ENCODE measurements around the gene AFF1. TPM values are rescaled to one million over a fixed set of nuclear protein-coding genes. Genes with fewer than 3 reads are reported as not detected.

Gene AFF1
- total RNA-seq, 1 experiment from 2014 or later, result 93.4 TPM

DNA sequence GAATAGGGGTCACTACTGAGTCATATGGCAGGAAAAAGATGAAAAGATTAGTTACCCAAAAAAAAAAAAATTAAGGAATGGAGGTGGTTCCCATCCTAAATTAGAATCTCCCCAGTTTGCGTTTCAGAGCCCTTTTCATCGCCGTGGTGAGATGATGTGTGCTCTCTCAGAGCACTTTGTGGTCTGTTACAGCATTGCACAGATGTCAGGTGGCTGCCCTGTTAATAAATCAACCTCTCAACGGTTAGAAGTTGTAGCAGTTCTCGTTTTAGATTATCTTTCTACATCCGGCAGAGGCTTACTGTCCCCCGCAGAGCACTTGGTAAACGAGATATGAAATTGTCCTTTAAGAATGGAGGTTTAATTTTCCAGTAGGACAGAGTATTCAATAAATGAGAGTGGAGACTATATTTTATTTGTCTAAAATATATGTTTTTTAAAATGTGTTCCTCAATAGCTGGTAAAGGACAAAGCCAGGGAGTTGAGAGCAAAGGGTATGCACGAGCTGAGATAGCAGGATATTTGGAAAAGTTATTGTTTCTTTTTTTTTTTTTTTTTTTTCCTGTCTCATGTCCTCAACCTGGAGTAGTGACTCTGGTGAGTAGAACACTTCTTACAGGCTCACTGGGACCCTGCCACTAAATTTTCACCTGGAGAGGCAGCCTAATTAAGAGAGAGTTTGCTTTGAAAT, 26.9 kb downstream of the AFF1 start (continued):
- TF ChIP-seq FOXP4 (CRISPR knock-in tag; IDR thresholded peaks at IDR 0.05), result no peak

DNA sequence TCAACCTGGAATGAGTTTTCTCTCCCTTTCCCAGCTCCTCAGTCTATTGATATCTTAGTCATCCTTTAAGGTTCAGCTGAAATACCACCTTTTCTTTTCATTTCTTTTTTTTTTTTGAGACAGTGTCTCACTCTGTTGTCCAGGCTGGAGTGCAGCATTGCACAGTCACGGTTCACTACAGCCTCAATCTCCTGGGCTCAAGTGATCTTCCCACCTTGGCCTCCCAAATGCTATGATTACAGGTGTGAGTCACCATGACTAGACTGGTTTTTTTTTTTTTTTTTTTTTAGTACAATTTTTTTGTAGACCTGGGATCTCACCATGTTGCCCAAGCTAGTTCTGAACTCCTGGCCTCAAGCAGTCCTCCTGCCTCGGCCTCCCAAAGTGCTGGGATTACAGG, 28.9 kb downstream of the AFF1 start:
- ChIA-PET CTCF (no interaction called here), POLR2A (no interaction called here)
- H3K36me3 Mint-ChIP-seq, result 0 out of 2 replicates have a peak, but pooled peaks cover under 1% of the 10 kb centered on the region
- H3K4me1 Mint-ChIP-seq, result peaks cover 46% of the 10 kb centered on the region
- H3K9me3 Mint-ChIP-seq, result no peaks in the 10 kb centered on the region
- ATAC-seq, result no peak
- no peak overlapping the region for H3K27ac Mint-ChIP-seq
- DNase-seq (ENCODE audit: low spot score), result no peak
- no peak overlapping the region for H3K4me3 Mint-ChIP-seq
- TF ChIP-seq CTCF (IDR thresholded peaks at IDR 0.05) (no peak), E2F5 (CRISPR knock-in tag; IDR thresholded peaks at IDR 0.05) (no peak), PRRX2 (CRISPR knock-in tag; IDR thresholded peaks at IDR 0.05) (no peak), GABPB1 (CRISPR knock-in tag; IDR thresholded peaks at IDR 0.05) (no peak)
- TF ChIP-seq, protein P1, sequence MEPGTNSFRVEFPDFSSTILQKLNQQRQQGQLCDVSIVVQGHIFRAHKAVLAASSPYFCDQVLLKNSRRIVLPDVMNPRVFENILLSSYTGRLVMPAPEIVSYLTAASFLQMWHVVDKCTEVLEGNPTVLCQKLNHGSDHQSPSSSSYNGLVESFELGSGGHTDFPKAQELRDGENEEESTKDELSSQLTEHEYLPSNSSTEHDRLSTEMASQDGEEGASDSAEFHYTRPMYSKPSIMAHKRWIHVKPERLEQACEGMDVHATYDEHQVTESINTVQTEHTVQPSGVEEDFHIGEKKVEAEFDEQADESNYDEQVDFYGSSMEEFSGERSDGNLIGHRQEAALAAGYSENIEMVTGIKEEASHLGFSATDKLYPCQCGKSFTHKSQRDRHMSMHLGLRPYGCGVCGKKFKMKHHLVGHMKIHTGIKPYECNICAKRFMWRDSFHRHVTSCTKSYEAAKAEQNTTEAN (CRISPR knock-in tag; IDR thresholded peaks at IDR 0.05), result no peak
- no peaks in the 10 kb centered on the region for H3K27me3 Mint-ChIP-seq (ENCODE audit: low read depth)

DNA sequence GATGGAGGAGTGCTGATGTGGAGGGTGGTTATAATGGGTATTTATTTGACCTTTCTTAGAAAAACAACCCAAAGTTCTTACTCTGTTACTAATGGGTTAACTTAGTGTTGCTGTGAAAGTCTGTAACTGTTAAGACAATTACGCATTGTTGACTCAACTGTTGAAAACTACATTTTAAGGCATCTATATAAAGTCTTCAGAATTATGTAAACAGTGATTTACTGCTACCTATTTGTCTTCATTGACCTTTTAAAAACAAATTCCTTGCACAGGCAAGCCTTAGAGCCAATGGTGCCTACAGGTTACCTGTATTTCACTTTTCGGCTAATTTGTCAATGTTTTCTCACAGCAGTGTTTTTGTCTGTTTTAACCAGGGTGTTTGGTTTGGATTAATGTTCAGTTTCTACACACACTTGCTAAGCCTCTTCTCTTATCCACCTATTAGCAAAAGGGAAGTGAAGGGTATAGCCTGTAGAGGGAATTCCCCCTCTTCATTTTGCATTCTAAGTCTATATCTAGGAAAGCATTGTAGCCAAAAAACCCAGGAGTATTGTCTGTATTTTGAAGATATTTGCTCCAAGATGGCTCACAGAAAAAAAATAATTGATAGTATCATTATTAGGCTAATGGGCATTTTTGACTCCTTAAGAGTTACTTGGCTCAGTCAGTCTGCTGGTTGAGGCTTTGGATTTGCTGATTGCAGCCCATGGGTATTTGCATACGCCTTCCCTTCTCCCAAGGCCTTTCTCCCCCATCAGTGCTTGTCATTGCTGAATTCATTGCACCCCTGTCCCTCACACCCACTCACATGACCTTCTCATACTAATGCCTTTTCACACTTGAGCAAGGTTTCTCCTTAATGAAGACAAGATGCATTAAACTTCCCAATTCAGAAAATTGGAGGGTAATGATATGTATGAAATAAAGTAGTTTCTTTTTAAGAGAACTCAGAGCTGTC, 30.5 kb downstream of the AFF1 start:
- ChIA-PET CTCF (interaction anchor here (0.6 kb wide), 1 partner anchor 61 kb away, joined by 3 read pairs; no protein-coding TSS in a partner anchor), POLR2A (no interaction called here)
- H3K27me3 Mint-ChIP-seq (ENCODE audit: low read depth), result no peaks in the 10 kb centered on the region
- peak overlapping the region; percentile 78 for H3K27ac Mint-ChIP-seq
- no peaks in the 10 kb centered on the region for H3K36me3 Mint-ChIP-seq
- no peak overlapping the region for H3K4me3 Mint-ChIP-seq
- DNase-seq (ENCODE audit: low spot score) (no peak), ATAC-seq (peak; percentile 74)
- no peaks in the 10 kb centered on the region for H3K9me3 Mint-ChIP-seq
- H3K4me1 Mint-ChIP-seq, result peaks cover 34% of the 10 kb centered on the region
- no peak for TF ChIP-seq ZNF263 (CRISPR knock-in tag; IDR thresholded peaks at IDR 0.05; ENCODE audit: low read depth)
- TF ChIP-seq ZNF232 (CRISPR knock-in tag; IDR thresholded peaks at IDR 0.05), result no peak
- TF ChIP-seq IRF2 (CRISPR knock-in tag; IDR thresholded peaks at IDR 0.05; ENCODE audit: borderline replicate concordance, low read depth), result no peak
- no peak for TF ChIP-seq ZNF416 (CRISPR knock-in tag; IDR thresholded peaks at IDR 0.05)
- TF ChIP-seq, protein P2, sequence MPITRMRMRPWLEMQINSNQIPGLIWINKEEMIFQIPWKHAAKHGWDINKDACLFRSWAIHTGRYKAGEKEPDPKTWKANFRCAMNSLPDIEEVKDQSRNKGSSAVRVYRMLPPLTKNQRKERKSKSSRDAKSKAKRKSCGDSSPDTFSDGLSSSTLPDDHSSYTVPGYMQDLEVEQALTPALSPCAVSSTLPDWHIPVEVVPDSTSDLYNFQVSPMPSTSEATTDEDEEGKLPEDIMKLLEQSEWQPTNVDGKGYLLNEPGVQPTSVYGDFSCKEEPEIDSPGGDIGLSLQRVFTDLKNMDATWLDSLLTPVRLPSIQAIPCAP (CRISPR knock-in tag; IDR thresholded peaks at IDR 0.05), result no peak
- TF ChIP-seq NR1H2 (CRISPR knock-in tag; IDR thresholded peaks at IDR 0.05), result no peak
- no peak for TF ChIP-seq PRRX2 (CRISPR knock-in tag; IDR thresholded peaks at IDR 0.05)
- TF ChIP-seq JUN (CRISPR knock-in tag; IDR thresholded peaks at IDR 0.05), result no peak
- TF ChIP-seq, protein P3, sequence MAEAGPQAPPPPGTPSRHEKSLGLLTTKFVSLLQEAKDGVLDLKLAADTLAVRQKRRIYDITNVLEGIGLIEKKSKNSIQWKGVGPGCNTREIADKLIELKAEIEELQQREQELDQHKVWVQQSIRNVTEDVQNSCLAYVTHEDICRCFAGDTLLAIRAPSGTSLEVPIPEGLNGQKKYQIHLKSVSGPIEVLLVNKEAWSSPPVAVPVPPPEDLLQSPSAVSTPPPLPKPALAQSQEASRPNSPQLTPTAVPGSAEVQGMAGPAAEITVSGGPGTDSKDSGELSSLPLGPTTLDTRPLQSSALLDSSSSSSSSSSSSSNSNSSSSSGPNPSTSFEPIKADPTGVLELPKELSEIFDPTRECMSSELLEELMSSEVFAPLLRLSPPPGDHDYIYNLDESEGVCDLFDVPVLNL (CRISPR knock-in tag; IDR thresholded peaks at IDR 0.05; ENCODE audit: borderline replicate concordance, low read depth), result no peak
- no peak for TF ChIP-seq JAZF1 (CRISPR knock-in tag; IDR thresholded peaks at IDR 0.05)
- no peak for TF ChIP-seq ZNF512 (CRISPR knock-in tag; IDR thresholded peaks at IDR 0.05; ENCODE audit: borderline replicate concordance)
- TF ChIP-seq ZNF423 (CRISPR knock-in tag; IDR thresholded peaks at IDR 0.05), result no peak
- TF ChIP-seq USF1 (CRISPR knock-in tag; IDR thresholded peaks at IDR 0.05), result no peak
- TF ChIP-seq, protein P4, sequence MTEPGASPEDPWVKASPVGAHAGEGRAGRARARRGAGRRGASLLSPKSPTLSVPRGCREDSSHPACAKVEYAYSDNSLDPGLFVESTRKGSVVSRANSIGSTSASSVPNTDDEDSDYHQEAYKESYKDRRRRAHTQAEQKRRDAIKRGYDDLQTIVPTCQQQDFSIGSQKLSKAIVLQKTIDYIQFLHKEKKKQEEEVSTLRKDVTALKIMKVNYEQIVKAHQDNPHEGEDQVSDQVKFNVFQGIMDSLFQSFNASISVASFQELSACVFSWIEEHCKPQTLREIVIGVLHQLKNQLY (CRISPR knock-in tag; IDR thresholded peaks at IDR 0.05), result no peak

Measured in WTC11 (cell line).